Measurements from ENCODE around the gene SELENOO.

DNA sequence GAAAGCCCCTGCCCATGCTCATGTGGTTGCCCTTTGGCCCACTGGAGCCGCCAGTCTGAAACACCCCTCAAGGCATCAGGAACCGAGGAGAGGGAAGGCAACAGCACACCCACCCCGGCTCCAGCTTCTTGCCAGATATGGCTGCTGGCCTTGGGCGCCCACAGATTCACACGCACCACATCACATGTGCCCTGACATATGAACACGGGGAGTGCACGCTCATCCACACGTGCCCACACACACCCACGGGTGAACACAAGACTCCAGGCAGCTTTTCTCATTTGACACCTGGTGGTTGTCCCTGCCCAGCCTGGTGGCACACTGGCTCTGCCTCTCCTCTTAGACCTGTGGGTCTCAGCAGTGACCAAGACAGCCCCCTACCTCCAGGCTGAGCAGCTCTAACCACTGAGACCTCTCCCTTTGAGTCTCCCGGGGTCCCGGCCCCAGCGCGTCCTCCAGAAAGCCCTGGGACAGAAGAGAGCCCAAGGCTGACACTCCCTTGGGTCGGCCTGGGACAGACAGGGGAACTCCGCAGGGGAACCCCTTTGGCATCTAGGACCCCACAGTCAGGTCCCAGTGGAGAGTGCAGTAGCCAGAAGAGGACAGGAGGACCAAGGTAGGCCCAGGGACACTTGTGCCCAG, 63.4 kb downstream of the SELENOO start:
- TF ChIP-seq SPI1 (IDR thresholded peaks at IDR 0.05; ENCODE audit: low read depth, low read length) (no peak), TAF1 (IDR thresholded peaks at IDR 0.05; ENCODE audit: low read depth, low read length) (no peak), POLR2AphosphoS5 (IDR thresholded peaks at IDR 0.05; ENCODE audit: low read depth, low read length) (no peak)
